ENCODE measurements around the gene YWHAE.

- TF ChIP-seq, protein P1, sequence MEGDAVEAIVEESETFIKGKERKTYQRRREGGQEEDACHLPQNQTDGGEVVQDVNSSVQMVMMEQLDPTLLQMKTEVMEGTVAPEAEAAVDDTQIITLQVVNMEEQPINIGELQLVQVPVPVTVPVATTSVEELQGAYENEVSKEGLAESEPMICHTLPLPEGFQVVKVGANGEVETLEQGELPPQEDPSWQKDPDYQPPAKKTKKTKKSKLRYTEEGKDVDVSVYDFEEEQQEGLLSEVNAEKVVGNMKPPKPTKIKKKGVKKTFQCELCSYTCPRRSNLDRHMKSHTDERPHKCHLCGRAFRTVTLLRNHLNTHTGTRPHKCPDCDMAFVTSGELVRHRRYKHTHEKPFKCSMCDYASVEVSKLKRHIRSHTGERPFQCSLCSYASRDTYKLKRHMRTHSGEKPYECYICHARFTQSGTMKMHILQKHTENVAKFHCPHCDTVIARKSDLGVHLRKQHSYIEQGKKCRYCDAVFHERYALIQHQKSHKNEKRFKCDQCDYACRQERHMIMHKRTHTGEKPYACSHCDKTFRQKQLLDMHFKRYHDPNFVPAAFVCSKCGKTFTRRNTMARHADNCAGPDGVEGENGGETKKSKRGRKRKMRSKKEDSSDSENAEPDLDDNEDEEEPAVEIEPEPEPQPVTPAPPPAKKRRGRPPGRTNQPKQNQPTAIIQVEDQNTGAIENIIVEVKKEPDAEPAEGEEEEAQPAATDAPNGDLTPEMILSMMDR (IDR thresholded peaks at IDR 0.05 in 8 of 11, conservative IDR thresholded peaks at IDR 0.05 in 3 of 11): no peak
- TF ChIP-seq POLR2AphosphoS5 (IDR thresholded peaks at IDR 0.05) (no peak), POLR2A (IDR thresholded peaks at IDR 0.05) (no peak)
Measured at GRCh38 chr17:1362065-1362848, 37.8 kb downstream of the YWHAE start.

All from spleen (tissue), 7 donors.